ENCODE data around the gene ALK.

DNA sequence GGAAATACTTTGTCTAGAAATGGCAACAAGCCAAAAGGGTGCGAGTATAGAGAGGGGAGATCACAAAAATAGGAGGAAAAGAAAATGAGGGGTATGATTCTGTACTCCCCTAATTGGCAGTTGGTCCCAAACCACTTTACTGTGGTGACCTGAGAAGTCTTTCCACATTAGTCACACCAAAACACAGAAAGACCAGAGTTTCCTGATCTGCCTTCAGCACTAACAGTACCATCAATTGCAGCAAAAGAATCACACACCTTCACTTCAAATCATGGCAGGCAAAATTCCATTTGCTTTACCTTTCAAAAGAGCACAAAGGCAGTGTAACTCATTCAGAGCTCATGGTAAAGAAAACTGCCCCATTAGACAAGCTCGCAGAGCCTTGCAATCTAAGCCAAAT is 86.8 kb downstream of the ALK start:
- TF ChIP-seq, protein P1, sequence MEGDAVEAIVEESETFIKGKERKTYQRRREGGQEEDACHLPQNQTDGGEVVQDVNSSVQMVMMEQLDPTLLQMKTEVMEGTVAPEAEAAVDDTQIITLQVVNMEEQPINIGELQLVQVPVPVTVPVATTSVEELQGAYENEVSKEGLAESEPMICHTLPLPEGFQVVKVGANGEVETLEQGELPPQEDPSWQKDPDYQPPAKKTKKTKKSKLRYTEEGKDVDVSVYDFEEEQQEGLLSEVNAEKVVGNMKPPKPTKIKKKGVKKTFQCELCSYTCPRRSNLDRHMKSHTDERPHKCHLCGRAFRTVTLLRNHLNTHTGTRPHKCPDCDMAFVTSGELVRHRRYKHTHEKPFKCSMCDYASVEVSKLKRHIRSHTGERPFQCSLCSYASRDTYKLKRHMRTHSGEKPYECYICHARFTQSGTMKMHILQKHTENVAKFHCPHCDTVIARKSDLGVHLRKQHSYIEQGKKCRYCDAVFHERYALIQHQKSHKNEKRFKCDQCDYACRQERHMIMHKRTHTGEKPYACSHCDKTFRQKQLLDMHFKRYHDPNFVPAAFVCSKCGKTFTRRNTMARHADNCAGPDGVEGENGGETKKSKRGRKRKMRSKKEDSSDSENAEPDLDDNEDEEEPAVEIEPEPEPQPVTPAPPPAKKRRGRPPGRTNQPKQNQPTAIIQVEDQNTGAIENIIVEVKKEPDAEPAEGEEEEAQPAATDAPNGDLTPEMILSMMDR (conservative IDR thresholded peaks at IDR 0.05 in 1 of 2, IDR thresholded peaks at IDR 0.05 in 1 of 2; ENCODE audit: low read depth in 1 of 2, low read length in 2 of 2), result no peak
- no peak for TF ChIP-seq EZH2 (IDR thresholded peaks at IDR 0.05; ENCODE audit: low read length, missing control alignments)
